H9 (cell line): Measurements from ENCODE around the gene MBTPS1. TPM values are rescaled to one million over a fixed set of nuclear protein-coding genes. Genes with fewer than 3 reads are reported as not detected.

ENCODE experiments used
- DNase-seq: peaks from one replicate; pipeline ENCODE4 v3.0.0-alpha.2; 2017
- H2AFZ ChIP-seq: one replicate; pipeline ENCODE4 v1.6.1; 2013; ENCODE audit warnings: mild to moderate bottlenecking, low read length, control low read depth, moderate library complexity
- H2AK5ac ChIP-seq: 2 replicates; pipeline ENCODE4 v1.6.1; 2013; ENCODE audit warnings: low read length, control low read depth, mixed read lengths; ENCODE audit not compliant: insufficient read length
- H2BK120ac ChIP-seq: one replicate; pipeline ENCODE4 v1.6.1; 2013; ENCODE audit warnings: low read depth, mild to moderate bottlenecking, low read length, control low read depth, inconsistent platforms; ENCODE audit not compliant: poor library complexity, severe bottlenecking
- H2BK12ac ChIP-seq: 2 replicates; pipeline ENCODE4 v1.6.1; 2013; ENCODE audit warnings: low read length, control low read depth, mixed read lengths, low read depth; ENCODE audit not compliant: insufficient read length
- H2BK15ac ChIP-seq: 2 replicates; pipeline ENCODE4 v1.6.1; 2013; ENCODE audit warnings: low read depth, low read length, control low read depth
- H2BK20ac ChIP-seq: one replicate; pipeline ENCODE4 v1.6.1; 2013; ENCODE audit warnings: low read depth, mild to moderate bottlenecking, low read length, control low read depth, inconsistent platforms; ENCODE audit not compliant: poor library complexity, severe bottlenecking
- H2BK5ac ChIP-seq: 2 replicates; pipeline ENCODE4 v1.6.1; 2013; ENCODE audit warnings: low read length, control low read depth, mixed read lengths; ENCODE audit not compliant: insufficient read length
- H3K14ac ChIP-seq: 2 replicates; pipeline ENCODE4 v1.6.1; 2013; ENCODE audit warnings: low read length, control low read depth; ENCODE audit not compliant: insufficient read depth
- H3K18ac ChIP-seq: 2 replicates; pipeline ENCODE4 v1.6.1; 2013; ENCODE audit warnings: low read depth, mild to moderate bottlenecking, mixed read lengths, low read length, control low read depth; ENCODE audit not compliant: insufficient read length
- H3K23ac ChIP-seq: 2 replicates; pipeline ENCODE4 v1.6.1; 2013; ENCODE audit warnings: low read length, control low read depth, mixed read lengths, low read depth; ENCODE audit not compliant: insufficient read length
- H3K23me2 ChIP-seq: 2 replicates; pipeline ENCODE4 v1.6.1; 2013; ENCODE audit warnings: low read depth, mild to moderate bottlenecking, mixed read lengths, low read length, control low read depth; ENCODE audit not compliant: insufficient read length, poor library complexity, severe bottlenecking
- H3K27ac ChIP-seq: 2 replicates; pipeline ENCODE4 v1.5.1; 2013; ENCODE audit warnings: low read length, control low read depth, mixed read lengths, low read depth; ENCODE audit not compliant: insufficient read length
- H3K27me3 ChIP-seq: 2 replicates; pipeline ENCODE4 v1.6.1; 2013; ENCODE audit warnings: low read length, control low read depth, inconsistent platforms; ENCODE audit not compliant: insufficient read depth
- H3K4ac ChIP-seq: 2 replicates; pipeline ENCODE4 v1.6.1; 2013; ENCODE audit warnings: low read depth, mild to moderate bottlenecking, control low read depth, inconsistent platforms, low read length, moderate library complexity
- H3K4me1 ChIP-seq: 2 replicates; pipeline ENCODE4 v1.6.1; 2013; ENCODE audit warnings: low read length, control low read depth, inconsistent platforms; ENCODE audit not compliant: insufficient read depth
- H3K4me2 ChIP-seq: 2 replicates; pipeline ENCODE4 v1.6.1; 2013; ENCODE audit warnings: low read length, control low read depth, mixed read lengths; ENCODE audit not compliant: insufficient read length, insufficient read depth
- H3K56ac ChIP-seq: 2 replicates; pipeline ENCODE4 v1.6.1; 2013; ENCODE audit warnings: low read depth, mild to moderate bottlenecking, mixed read lengths, low read length, control low read depth; ENCODE audit not compliant: insufficient read length
- H3K79me1 ChIP-seq: 2 replicates; pipeline ENCODE4 v1.6.1; 2013; ENCODE audit warnings: low read depth, mild to moderate bottlenecking, moderate library complexity, low read length, control low read depth, inconsistent platforms; ENCODE audit not compliant: insufficient read depth, poor library complexity, severe bottlenecking
- H3K79me2 ChIP-seq: 2 replicates; pipeline ENCODE4 v1.6.1; 2013; ENCODE audit warnings: low read length, control low read depth, inconsistent platforms; ENCODE audit not compliant: insufficient read depth
- H3K9ac ChIP-seq: 2 replicates; pipeline ENCODE4 v1.6.1; 2013; ENCODE audit warnings: low read length, control low read depth, mixed read lengths; ENCODE audit not compliant: insufficient read length; ENCODE audit errors: extremely low read depth
- H3K9me3 ChIP-seq: one replicate; pipeline ENCODE4 v1.6.1; 2013; ENCODE audit warnings: low read depth, low read length, inconsistent platforms; ENCODE audit not compliant: control insufficient read depth
- H3T11ph ChIP-seq: one replicate; pipeline ENCODE4 v1.6.1; 2013; ENCODE audit warnings: mild to moderate bottlenecking, low read length, control low read depth, inconsistent platforms
- H4K20me1 ChIP-seq: one replicate; pipeline ENCODE4 v1.6.1; 2013; ENCODE audit not compliant: control insufficient read depth, insufficient read length, insufficient read depth
- H4K5ac ChIP-seq: 2 replicates; pipeline ENCODE4 v1.6.1; 2013; ENCODE audit warnings: low read depth, mild to moderate bottlenecking, mixed read lengths, low read length, control low read depth; ENCODE audit not compliant: insufficient read length
- H4K8ac ChIP-seq: replicated peaks from 2 replicates; pipeline ENCODE4 v1.6.1; 2013; ENCODE audit warnings: low read length, control low read depth, mixed read lengths, low read depth; ENCODE audit not compliant: insufficient read length
- H4K91ac ChIP-seq: 2 replicates; pipeline ENCODE4 v1.6.1; 2013; ENCODE audit warnings: low read depth, mild to moderate bottlenecking, moderate library complexity, mixed read lengths, low read length, control low read depth; ENCODE audit not compliant: insufficient read length
- H3K27ac Mint-ChIP-seq, 3 experiments: 2 replicates in 2 of 3; 3 replicates in 1 of 3; pipeline ENCODE4 v1.8.0; 2020 to 2021; ENCODE audit warnings: mixed read lengths in 3 of 3, mild to moderate bottlenecking in 1 of 3, moderate library complexity in 1 of 3
- H3K27me3 Mint-ChIP-seq: 2 replicates; pipeline ENCODE4 v1.8.0; 2021; ENCODE audit warnings: low read depth, mild to moderate bottlenecking, moderate library complexity, mixed read lengths
- H3K36me3 Mint-ChIP-seq, 3 experiments: 2 replicates in 2 of 3; 3 replicates in 1 of 3; pipeline ENCODE4 v1.8.0; 2020 to 2021; ENCODE audit warnings: low read depth in 3 of 3, mixed read lengths in 3 of 3; ENCODE audit not compliant: insufficient read depth in 1 of 3
- H3K4me1 Mint-ChIP-seq, 2 experiments: 2 replicates each; pipeline ENCODE4 v1.8.0; 2020; ENCODE audit warnings: mixed read lengths in 2 of 2
- H3K4me3 Mint-ChIP-seq, 2 experiments: 2 replicates in 1 of 2; 3 replicates in 1 of 2; pipeline ENCODE4 v1.8.0; 2020 to 2021; ENCODE audit warnings: mild to moderate bottlenecking in 2 of 2, mixed read lengths in 2 of 2, moderate library complexity in 1 of 2
- H3K9me3 Mint-ChIP-seq, 2 experiments: 2 replicates in 1 of 2; 3 replicates in 1 of 2; pipeline ENCODE4 v1.8.0; 2020; ENCODE audit warnings: mild to moderate bottlenecking in 2 of 2, mixed read lengths in 2 of 2, moderate library complexity in 1 of 2
- WGBS: extraction: QIAGEN DNeasy Blood & Tissue Kit; methylation state at CpG from one replicate; pipeline ENCODE4 v1.1.7; 2013; ENCODE audit warnings: missing lambda C conversion rate, low lambda C conversion rate, mixed read lengths; ENCODE audit not compliant: insufficient read length; ENCODE audit errors: extremely low coverage; 5-methylcytosine and 5-hydroxymethylcytosine counted together
- total RNA-seq: library from RNA; stranded (reverse); gene quantifications from 2 replicates; pipeline ENCODE4 v1.2.1, GENCODE V29; 2021
- TF ChIP-seq, protein P1 (sequence below): fragments of 200-600 bp; sonication (generic); conservative IDR thresholded peaks from 3 replicates; pipeline ENCODE4 v1.8.0; 2021; ENCODE audit warnings: antibody characterized with exemption, mild to moderate bottlenecking

Gene MBTPS1
- total RNA-seq, 1 experiment from 2014 or later, result 48.7 TPM

DNA sequence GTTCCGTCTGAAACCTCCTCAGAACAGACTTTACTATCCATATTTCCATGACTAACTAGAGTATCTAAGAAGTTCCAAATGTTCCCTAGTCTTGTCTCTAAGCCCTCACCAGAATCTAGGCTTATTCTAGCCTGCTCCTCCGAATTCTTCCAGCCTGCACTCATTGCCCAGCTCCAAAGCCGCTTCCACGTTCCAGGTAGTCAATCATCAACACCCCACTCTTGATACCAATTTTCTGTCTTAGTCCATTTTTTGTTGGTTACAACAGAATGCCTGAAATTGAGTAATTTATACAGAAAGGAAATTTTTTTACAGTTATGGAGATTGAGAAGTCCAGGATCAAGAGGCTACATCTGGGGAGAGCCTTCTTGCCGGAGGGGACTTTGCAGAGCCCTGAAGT lies 95.3 kb downstream of the MBTPS1 start:
- Histone ChIP-seq H3K4me2 (no peak overlapping the region), H2BK120ac (no peak overlapping the region), H3T11ph (no peak overlapping the region)

More for the DNA sequence above, 95.3 kb downstream of the MBTPS1 start:
- Histone ChIP-seq H2BK5ac (no peak overlapping the region), H2AFZ (no peak overlapping the region), H3K56ac (no peak overlapping the region), H3K14ac (no peak overlapping the region), H3K9me3 (no peaks in the 10 kb centered on the region), H4K20me1 (no peaks in the 10 kb centered on the region), H4K91ac (no peak overlapping the region), H2BK15ac (no peak overlapping the region), H4K8ac (no peak overlapping the region), H3K27ac (no peak overlapping the region), H3K4me1 (no peaks in the 10 kb centered on the region; the same call in 1 of the 2 replicates), H4K5ac (no peak overlapping the region), H2AK5ac (no peak overlapping the region), H3K79me2 (no peaks in the 10 kb centered on the region), H3K4ac (no peak overlapping the region), H3K27me3 (no peaks in the 10 kb centered on the region), H3K23me2 (no peaks in the 10 kb centered on the region), H2BK20ac (no peak overlapping the region), H3K9ac (no peak overlapping the region), H3K79me1 (no peaks in the 10 kb centered on the region), H3K18ac (no peak overlapping the region), H2BK12ac (no peak overlapping the region), H3K23ac (no peak overlapping the region)
- DNase-seq, result no peak
- H3K27me3 Mint-ChIP-seq, result peaks cover 48% of the 10 kb centered on the region
- no CpG with 5 or more reads among the region's 5 CpGs for WGBS
- H3K27ac Mint-ChIP-seq, result no peak overlapping the region
- H3K4me3 Mint-ChIP-seq, result no peak overlapping the region
- H3K9me3 Mint-ChIP-seq, result peaks cover 23 to 33% of the 10 kb centered on the region in 2 experiments
- peaks cover 15 to 23% of the 10 kb centered on the region in 2 experiments for H3K4me1 Mint-ChIP-seq
- H3K36me3 Mint-ChIP-seq, result peaks cover 6 to 20% (median 11%) of the 10 kb centered on the region in 3 experiments
- TF ChIP-seq, protein P1, sequence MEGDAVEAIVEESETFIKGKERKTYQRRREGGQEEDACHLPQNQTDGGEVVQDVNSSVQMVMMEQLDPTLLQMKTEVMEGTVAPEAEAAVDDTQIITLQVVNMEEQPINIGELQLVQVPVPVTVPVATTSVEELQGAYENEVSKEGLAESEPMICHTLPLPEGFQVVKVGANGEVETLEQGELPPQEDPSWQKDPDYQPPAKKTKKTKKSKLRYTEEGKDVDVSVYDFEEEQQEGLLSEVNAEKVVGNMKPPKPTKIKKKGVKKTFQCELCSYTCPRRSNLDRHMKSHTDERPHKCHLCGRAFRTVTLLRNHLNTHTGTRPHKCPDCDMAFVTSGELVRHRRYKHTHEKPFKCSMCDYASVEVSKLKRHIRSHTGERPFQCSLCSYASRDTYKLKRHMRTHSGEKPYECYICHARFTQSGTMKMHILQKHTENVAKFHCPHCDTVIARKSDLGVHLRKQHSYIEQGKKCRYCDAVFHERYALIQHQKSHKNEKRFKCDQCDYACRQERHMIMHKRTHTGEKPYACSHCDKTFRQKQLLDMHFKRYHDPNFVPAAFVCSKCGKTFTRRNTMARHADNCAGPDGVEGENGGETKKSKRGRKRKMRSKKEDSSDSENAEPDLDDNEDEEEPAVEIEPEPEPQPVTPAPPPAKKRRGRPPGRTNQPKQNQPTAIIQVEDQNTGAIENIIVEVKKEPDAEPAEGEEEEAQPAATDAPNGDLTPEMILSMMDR, result no peak
